Breast epithelium (tissue), 4 donors: ENCODE results near the gene SDK2. TPM values are rescaled to one million over a fixed set of nuclear protein-coding genes. Genes with fewer than 3 reads are reported as not detected.

ENCODE experiments used
- DNase-seq, 2 donors: peaks; one replicate each; pipeline ENCODE4 v3.0.0-alpha.2; 2019; ENCODE audit warnings: low spot score in 2 of 2
- H3K27ac ChIP-seq, 2 donors: fragments of 200-600 bp; sonication (generic) in 1 of 2; one replicate each; pipeline ENCODE4 v1.5.1; 2016 to 2019; ENCODE audit warnings: mild to moderate bottlenecking in 1 of 2
- H3K27me3 ChIP-seq, 2 donors: fragments of 200-600 bp; sonication (generic) in 1 of 2; one replicate each; pipeline versions ENCODE4 v1.5.1 to v1.6.0; 2017 to 2019; ENCODE audit warnings: control low read depth in 1 of 2, mild to moderate bottlenecking in 1 of 2
- H3K36me3 ChIP-seq: fragments of 200-600 bp; one replicate; pipeline ENCODE4 v1.5.1; 2019
- H3K4me1 ChIP-seq, 2 donors: fragments of 200-600 bp; sonication (generic); one replicate each; pipeline ENCODE4 v1.5.1; 2016 to 2019; ENCODE audit warnings: control low read depth in 1 of 2
- H3K4me3 ChIP-seq, 3 donors: fragments of 200-600 bp; sonication (generic); 1 replicate in 2 of 3; 2 replicates in 1 of 3; pipeline ENCODE4 v1.5.1; 2016 to 2019; ENCODE audit warnings: mild to moderate bottlenecking in 3 of 3, moderate library complexity in 2 of 3
- H3K9me3 ChIP-seq, 2 donors: fragments of 200-600 bp; sonication (generic) in 1 of 2; one replicate each; pipeline ENCODE4 v1.5.1; 2016 to 2019; ENCODE audit warnings: control low read depth in 1 of 2
- POLR2A ChIP-seq: fragments of 450-650 bp; IDR thresholded peaks from one replicate; pipeline ENCODE4 v1.6.1; 2016; ENCODE audit warnings: antibody characterized with exemption, mild to moderate bottlenecking, moderate library complexity
- POLR2AphosphoS5 ChIP-seq, 3 donors: sonication (generic); formaldehyde crosslinking; IDR thresholded peaks; one replicate each; pipeline ENCODE4 v1.6.1; 2017; ENCODE audit warnings: antibody characterized with exemption in 3 of 3
- intact Hi-C: fragments of 100-400 bp; cut with DNase I; formaldehyde crosslinking; loops from one replicate; pipeline ENCODE4 v1.15.1; 2023; ENCODE audit warnings: low total_unique reads
- total RNA-seq, 3 donors: library from RNA; depleted of rRNA; stranded (reverse); fragments of >200 nt; gene quantifications; one replicate each; pipeline ENCODE4 v1.1.0, GENCODE V29; 2016
- TF ChIP-seq, protein P1 (sequence below), 3 donors: fragments of 450-650 bp; IDR thresholded peaks; one replicate each; pipeline ENCODE4 v1.5.1; 2016 to 2017; ENCODE audit warnings: antibody characterized with exemption in 3 of 3, mild to moderate bottlenecking in 3 of 3, moderate library complexity in 3 of 3

SDK2 gene
- total RNA-seq, 3 donors from 2014 or later = 0.16 to 2.9 (median 2.6) TPM

DNA sequence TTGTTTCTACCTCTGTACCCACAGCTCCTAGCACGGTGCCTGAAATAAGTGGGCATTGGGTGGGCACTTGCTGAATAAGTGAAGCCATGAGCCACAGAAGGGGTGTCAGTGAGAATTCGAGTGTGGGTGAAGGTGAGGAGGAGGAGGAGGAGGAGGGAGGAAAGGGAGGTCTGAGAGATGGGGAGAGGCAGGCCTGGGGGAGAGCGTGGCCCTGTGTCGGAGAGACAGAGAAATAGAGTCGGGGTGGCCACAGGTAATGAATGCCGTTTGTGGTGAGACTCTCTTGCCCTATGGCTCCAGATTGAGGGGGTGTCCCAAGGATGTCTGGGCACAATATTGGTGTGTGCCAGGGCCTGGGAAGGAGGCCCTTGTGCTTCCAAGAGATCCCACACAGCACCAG lies 49.2 kb downstream of the SDK2 start:
- TF ChIP-seq POLR2A = no peak
- no peaks in the 10 kb centered on the region for H3K27me3 ChIP-seq
- intact Hi-C loops = no loop called here
- H3K9me3 ChIP-seq = no peaks in the 10 kb centered on the region
- no peaks in the 10 kb centered on the region for H3K36me3 ChIP-seq
- no peak for DNase-seq
- H3K27ac ChIP-seq = no peak overlapping the region
- no peaks in the 10 kb centered on the region for H3K4me1 ChIP-seq
- H3K4me3 ChIP-seq = no peak overlapping the region

- no peaks in the 10 kb centered on the region for H3K36me3 ChIP-seq
- no peak for DNase-seq
- TF ChIP-seq POLR2AphosphoS5 (IDR thresholded peaks at IDR 0.05) (no peak), POLR2A (no peak)
- TF ChIP-seq, protein P1, sequence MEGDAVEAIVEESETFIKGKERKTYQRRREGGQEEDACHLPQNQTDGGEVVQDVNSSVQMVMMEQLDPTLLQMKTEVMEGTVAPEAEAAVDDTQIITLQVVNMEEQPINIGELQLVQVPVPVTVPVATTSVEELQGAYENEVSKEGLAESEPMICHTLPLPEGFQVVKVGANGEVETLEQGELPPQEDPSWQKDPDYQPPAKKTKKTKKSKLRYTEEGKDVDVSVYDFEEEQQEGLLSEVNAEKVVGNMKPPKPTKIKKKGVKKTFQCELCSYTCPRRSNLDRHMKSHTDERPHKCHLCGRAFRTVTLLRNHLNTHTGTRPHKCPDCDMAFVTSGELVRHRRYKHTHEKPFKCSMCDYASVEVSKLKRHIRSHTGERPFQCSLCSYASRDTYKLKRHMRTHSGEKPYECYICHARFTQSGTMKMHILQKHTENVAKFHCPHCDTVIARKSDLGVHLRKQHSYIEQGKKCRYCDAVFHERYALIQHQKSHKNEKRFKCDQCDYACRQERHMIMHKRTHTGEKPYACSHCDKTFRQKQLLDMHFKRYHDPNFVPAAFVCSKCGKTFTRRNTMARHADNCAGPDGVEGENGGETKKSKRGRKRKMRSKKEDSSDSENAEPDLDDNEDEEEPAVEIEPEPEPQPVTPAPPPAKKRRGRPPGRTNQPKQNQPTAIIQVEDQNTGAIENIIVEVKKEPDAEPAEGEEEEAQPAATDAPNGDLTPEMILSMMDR (IDR thresholded peaks at IDR 0.05) = no peak
- H3K4me3 ChIP-seq = no peak overlapping the region
- intact Hi-C loops = no loop called here
- H3K27ac ChIP-seq = no peak overlapping the region
- no peaks in the 10 kb centered on the region for H3K4me1 ChIP-seq
- no peaks in the 10 kb centered on the region for H3K27me3 ChIP-seq
- H3K9me3 ChIP-seq = no peaks in the 10 kb centered on the region
Observed at GRCh38 chr17:73594598-73594997, 49.6 kb downstream of the SDK2 start.

- intact Hi-C loops = no loop called here
- TF ChIP-seq, protein P1 (IDR thresholded peaks at IDR 0.05) = no peak
- no peak for TF ChIP-seq POLR2AphosphoS5 (IDR thresholded peaks at IDR 0.05)
Observed at GRCh38 chr17:73594025-73594424, 50.2 kb downstream of the SDK2 start.

DNA sequence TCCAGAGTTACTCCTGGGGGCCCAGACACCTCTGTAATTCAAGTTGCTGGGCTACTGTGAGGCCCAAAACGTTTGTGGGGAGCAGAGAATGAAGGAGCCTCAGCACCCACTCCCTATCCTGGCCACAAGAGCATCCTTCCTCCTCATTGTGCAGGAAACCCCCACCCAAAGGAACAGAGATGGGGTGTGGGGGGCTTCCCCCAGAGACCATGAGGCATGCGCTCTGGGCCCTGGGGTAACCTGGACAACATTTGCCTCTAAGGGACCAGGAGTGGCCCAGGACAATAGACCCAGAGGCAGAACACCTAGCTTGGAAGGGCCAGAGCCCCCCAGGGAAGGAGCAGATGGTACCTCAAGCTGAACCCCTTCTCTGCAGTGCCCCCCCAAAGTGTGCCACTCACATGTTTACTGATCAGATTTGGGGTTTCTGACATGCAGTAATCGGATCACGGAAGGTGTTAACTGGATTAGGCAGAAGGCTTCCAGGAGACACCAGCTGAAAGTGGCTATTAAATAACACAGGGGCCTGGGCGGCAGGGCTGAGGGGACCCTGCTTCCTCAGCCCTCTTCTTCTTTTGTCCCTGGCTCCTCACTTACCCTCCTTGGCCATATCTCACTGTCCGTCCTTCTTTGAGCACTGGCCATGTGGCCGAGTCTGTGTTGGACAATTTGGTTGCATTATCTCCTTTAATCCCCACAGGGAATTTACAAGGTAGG lies 50.8 kb downstream of the SDK2 start:
- no peaks in the 10 kb centered on the region for H3K27me3 ChIP-seq
- no peak overlapping the region for H3K27ac ChIP-seq
- intact Hi-C loops = no loop called here
- no peak for DNase-seq
- H3K4me1 ChIP-seq = no peaks in the 10 kb centered on the region
- no peaks in the 10 kb centered on the region for H3K9me3 ChIP-seq
- no peak overlapping the region for H3K4me3 ChIP-seq
- no peaks in the 10 kb centered on the region for H3K36me3 ChIP-seq
- TF ChIP-seq POLR2A (no peak), POLR2AphosphoS5 (IDR thresholded peaks at IDR 0.05) (no peak)
- TF ChIP-seq, protein P1 (IDR thresholded peaks at IDR 0.05) = no peak

More at GRCh38 chr17:73594025-73594424, 50.2 kb downstream of the SDK2 start:
- H3K4me3 ChIP-seq = no peak overlapping the region
- no peaks in the 10 kb centered on the region for H3K27me3 ChIP-seq
- no peak overlapping the region for H3K27ac ChIP-seq
- no peaks in the 10 kb centered on the region for H3K4me1 ChIP-seq
- no peaks in the 10 kb centered on the region for H3K36me3 ChIP-seq
- DNase-seq = no peak
- no peaks in the 10 kb centered on the region for H3K9me3 ChIP-seq

GRCh38 chr17:73592501-73592961 lies 51.7 kb downstream of the SDK2 start:
- TF ChIP-seq POLR2A (no peak), POLR2AphosphoS5 (IDR thresholded peaks at IDR 0.05) (no peak)
- TF ChIP-seq, protein P1 (IDR thresholded peaks at IDR 0.05) = no peak
- intact Hi-C loops = no loop called here
- H3K27ac ChIP-seq = no peak overlapping the region
- no peaks in the 10 kb centered on the region for H3K36me3 ChIP-seq
- no peak for DNase-seq
- H3K9me3 ChIP-seq = no peaks in the 10 kb centered on the region
- H3K27me3 ChIP-seq = no peaks in the 10 kb centered on the region
- H3K4me1 ChIP-seq = no peaks in the 10 kb centered on the region
- no peak overlapping the region for H3K4me3 ChIP-seq
